Measurements from ENCODE around the gene PRSS56.
"Not testable (repeated sequence)": the region's sequence is repeated elsewhere in the genome, so short reads cannot be mapped to it uniquely, and the experiment has no call there.

The PRSS56 gene

GRCh38 chr2:232527905-232528470 is 7.8 kb downstream of the PRSS56 start:
- TF ChIP-seq CTCF (IDR thresholded peaks at IDR 0.05; ENCODE audit: insufficient read depth, missing control alignments) = no peak
- FAIRE-seq (no peak), DNase-seq (ENCODE audit: insufficient read length, low spot score) (no peak)

GRCh38 chr2:232528746-232529460 is 8.7 kb downstream of the PRSS56 start:
- DNase-seq (ENCODE audit: insufficient read length, low spot score) (no peak), FAIRE-seq (no peak)
- TF ChIP-seq CTCF (IDR thresholded peaks at IDR 0.05; ENCODE audit: insufficient read depth, missing control alignments) = no peak

- no peak for TF ChIP-seq CTCF (IDR thresholded peaks at IDR 0.05; ENCODE audit: insufficient read depth, missing control alignments)
- FAIRE-seq (no peak), DNase-seq (ENCODE audit: insufficient read length, low spot score) (no peak)
These were observed 9.8 kb downstream of the PRSS56 start for GRCh38 chr2:232529806-232530547.

- FAIRE-seq (no peak), DNase-seq (ENCODE audit: insufficient read length, low spot score) (no peak)
- no peak for TF ChIP-seq CTCF (IDR thresholded peaks at IDR 0.05; ENCODE audit: insufficient read depth, missing control alignments)
These were observed 10.6 kb downstream of the PRSS56 start for GRCh38 chr2:232530626-232531260.

GRCh38 chr2:232532419-232532818 is 12.2 kb downstream of the PRSS56 start:
- DNase-seq (ENCODE audit: insufficient read length, low spot score) = no peak
- no peak for FAIRE-seq
- TF ChIP-seq CTCF (IDR thresholded peaks at IDR 0.05; ENCODE audit: insufficient read depth, missing control alignments) = no peak

GRCh38 chr2:232532821-232533220 is 12.6 kb downstream of the PRSS56 start:
- not testable (repeated sequence) for FAIRE-seq; DNase-seq (ENCODE audit: insufficient read length, low spot score)

GRCh38 chr2:232533944-232534710 is 13.9 kb downstream of the PRSS56 start:
- TF ChIP-seq CTCF (IDR thresholded peaks at IDR 0.05; ENCODE audit: insufficient read depth, missing control alignments) = no peak
- no peak for DNase-seq (ENCODE audit: insufficient read length, low spot score)
- no peak for FAIRE-seq
